Transverse colon (tissue), 4 donors: ENCODE data around the gene SELENBP1. TPM values are rescaled to one million over a fixed set of nuclear protein-coding genes. Genes with fewer than 3 reads are reported as not detected.

Experiments
- DNase-seq: peaks from one replicate; pipeline ENCODE4 v3.0.0-alpha.2; 2019
- H3K27ac ChIP-seq, 4 donors: fragments of 200-600 bp; sonication (generic); 2 replicates each; pipeline ENCODE4 v1.5.1; 2016 to 2018; ENCODE audit warnings: inconsistent platforms in 4 of 4
- H3K27me3 ChIP-seq: fragments of 200-600 bp; sonication (generic); 2 replicates; pipeline ENCODE4 v1.5.1; 2017; ENCODE audit warnings: inconsistent platforms
- H3K36me3 ChIP-seq, 4 donors: fragments of 200-600 bp; sonication (generic); 2 replicates each; pipeline ENCODE4 v1.5.1; 2017 to 2019; ENCODE audit warnings: inconsistent platforms in 4 of 4
- H3K4me1 ChIP-seq, 4 donors: fragments of 200-600 bp; sonication (generic); 2 replicates each; pipeline ENCODE4 v1.5.1; 2017 to 2020; ENCODE audit warnings: inconsistent platforms in 4 of 4
- H3K4me3 ChIP-seq, 4 donors: fragments of 200-600 bp; sonication (generic); 1 replicate in 1 of 4; 2 replicates in 3 of 4; pipeline versions ENCODE4 v1.5.1 to v1.6.1; 2017 to 2019; ENCODE audit warnings: inconsistent platforms in 4 of 4
- H3K9me3 ChIP-seq, 2 donors: fragments of 200-600 bp; sonication (generic); 2 replicates each; pipeline ENCODE4 v1.5.1; 2017 to 2019; ENCODE audit warnings: inconsistent platforms in 2 of 2
- EP300 ChIP-seq: sonication (generic); formaldehyde crosslinking; IDR thresholded peaks from one replicate; pipeline ENCODE4 v1.6.1; 2017; ENCODE audit warnings: antibody characterized with exemption, low read depth
- POLR2A ChIP-seq: fragments of 450-650 bp; IDR thresholded peaks from one replicate; pipeline ENCODE4 v1.6.1; 2016; ENCODE audit warnings: antibody characterized with exemption, mild to moderate bottlenecking, moderate library complexity
- POLR2AphosphoS5 ChIP-seq, 3 donors: sonication (generic); formaldehyde crosslinking; IDR thresholded peaks; one replicate each; pipeline ENCODE4 v1.6.1; 2016; ENCODE audit warnings: antibody characterized with exemption in 3 of 3
- WGBS, 2 donors: methylation state at CpG; one replicate each; pipeline ENCODE4 v1.1.5; 2018; ENCODE audit warnings: low coverage in 1 of 2; 5-methylcytosine and 5-hydroxymethylcytosine counted together
- in situ Hi-C, 4 donors: fragments of 200-750 bp; cut with MboI; loops; one replicate each; pipeline versions ENCODE4 v1.15.0 to v1.15.1; 2017; ENCODE audit warnings: low sequenced_read_pairs in 3 of 4, low pct_ligation_motif_present in 1 of 4, low pct_unique_long_range_greater_than_20kb in 1 of 4
- intact Hi-C: fragments of 100-400 bp; cut with DNase I; formaldehyde crosslinking; loops from one replicate; pipeline ENCODE4 v1.15.1; 2023; ENCODE audit warnings: low total_unique reads
- total RNA-seq, 4 donors: library from RNA; depleted of rRNA; stranded (reverse); fragments of >200 nt; gene quantifications; one replicate each; pipeline ENCODE4 v1.1.0, GENCODE V29; 2016
- TF ChIP-seq, protein P1 (sequence below), 5 experiments: fragments of 200-600 bp in 3 of 5; fragments of 450-650 bp in 2 of 5; sonication (generic) in 3 of 5; IDR thresholded peaks; 1 replicate in 2 of 5; 2 replicates in 3 of 5; pipeline ENCODE4 v1.5.1; 2016 to 2017; ENCODE audit warnings: antibody characterized with exemption in 5 of 5, inconsistent platforms in 3 of 5, mild to moderate bottlenecking in 2 of 5, moderate library complexity in 1 of 5

SELENBP1 gene
- total RNA-seq, 4 donors from 2014 or later = 1,079 to 3,856 (median 3,214) TPM

DNA sequence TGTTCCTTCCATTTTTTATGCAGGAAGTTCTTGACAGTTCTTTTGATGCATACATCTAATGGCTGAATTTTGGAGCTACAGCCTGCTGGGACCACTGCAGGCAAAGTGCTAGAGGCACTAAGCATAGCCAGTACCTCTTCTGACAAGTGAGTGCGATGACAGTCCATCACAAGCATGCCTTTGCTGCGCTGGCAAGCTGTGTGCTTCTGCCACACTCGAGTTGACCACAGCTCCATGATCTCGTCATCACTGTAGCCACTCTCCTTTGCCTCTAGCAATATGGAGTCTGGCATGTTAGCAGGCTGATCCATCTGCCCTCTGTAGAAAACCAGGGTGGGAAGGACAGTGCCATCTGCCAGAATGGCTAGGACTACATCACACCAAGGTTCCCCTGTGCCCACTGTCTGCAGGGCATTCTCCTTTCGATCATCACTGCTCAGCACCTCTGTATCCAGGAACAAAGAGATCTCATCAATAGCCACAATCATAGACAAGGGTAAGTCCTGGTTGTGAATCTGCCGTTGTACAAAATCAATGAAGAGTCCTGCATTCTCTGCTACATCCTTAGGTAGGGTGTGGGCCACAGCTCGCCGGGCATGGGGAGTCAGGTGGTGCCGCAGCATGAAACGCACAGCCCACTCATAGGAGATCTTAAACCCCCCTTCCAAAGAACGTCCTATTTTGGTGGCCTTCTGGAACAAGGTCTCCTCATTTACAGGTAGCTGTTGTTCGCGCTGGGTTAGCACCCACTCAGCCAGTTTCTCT is 32.9 kb upstream of the SELENBP1 start:
- Histone ChIP-seq H3K9me3 (no peaks in the 10 kb centered on the region), H3K27ac (no peak overlapping the region), H3K27me3 (no peaks in the 10 kb centered on the region), H3K36me3 (peaks cover 0 to 68% (median 29%) of the 10 kb centered on the region in 4 donors), H3K4me1 (peaks cover 3 to 7% (median 5%) of the 10 kb centered on the region in 4 donors), H3K4me3 (no peak overlapping the region)
- WGBS, 2 donors = 89% methylated on average over 13 of the region's 13 CpGs; no CpG with 5 or more reads in 1 of the 2 donors
- intact Hi-C loops (no loop called here), in situ Hi-C loops (no loop called here)
- DNase-seq = no peak
- TF ChIP-seq EP300 = no peak
- TF ChIP-seq, protein P1, sequence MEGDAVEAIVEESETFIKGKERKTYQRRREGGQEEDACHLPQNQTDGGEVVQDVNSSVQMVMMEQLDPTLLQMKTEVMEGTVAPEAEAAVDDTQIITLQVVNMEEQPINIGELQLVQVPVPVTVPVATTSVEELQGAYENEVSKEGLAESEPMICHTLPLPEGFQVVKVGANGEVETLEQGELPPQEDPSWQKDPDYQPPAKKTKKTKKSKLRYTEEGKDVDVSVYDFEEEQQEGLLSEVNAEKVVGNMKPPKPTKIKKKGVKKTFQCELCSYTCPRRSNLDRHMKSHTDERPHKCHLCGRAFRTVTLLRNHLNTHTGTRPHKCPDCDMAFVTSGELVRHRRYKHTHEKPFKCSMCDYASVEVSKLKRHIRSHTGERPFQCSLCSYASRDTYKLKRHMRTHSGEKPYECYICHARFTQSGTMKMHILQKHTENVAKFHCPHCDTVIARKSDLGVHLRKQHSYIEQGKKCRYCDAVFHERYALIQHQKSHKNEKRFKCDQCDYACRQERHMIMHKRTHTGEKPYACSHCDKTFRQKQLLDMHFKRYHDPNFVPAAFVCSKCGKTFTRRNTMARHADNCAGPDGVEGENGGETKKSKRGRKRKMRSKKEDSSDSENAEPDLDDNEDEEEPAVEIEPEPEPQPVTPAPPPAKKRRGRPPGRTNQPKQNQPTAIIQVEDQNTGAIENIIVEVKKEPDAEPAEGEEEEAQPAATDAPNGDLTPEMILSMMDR (IDR thresholded peaks at IDR 0.05) = no peak
- no peak for TF ChIP-seq POLR2A
- TF ChIP-seq POLR2AphosphoS5 (IDR thresholded peaks at IDR 0.05) = no peak

- Histone ChIP-seq H3K4me1 (peaks cover 7 to 17% (median 8%) of the 10 kb centered on the region in 4 donors), H3K27ac (no peak overlapping the region), H3K36me3 (peaks cover 0 to 50% (median 20%) of the 10 kb centered on the region in 4 donors), H3K4me3 (no peak overlapping the region), H3K9me3 (no peaks in the 10 kb centered on the region), H3K27me3 (no peaks in the 10 kb centered on the region)
- no peak for DNase-seq
- intact Hi-C loops (no loop called here), in situ Hi-C loops (no loop called here)
- no peak for TF ChIP-seq POLR2AphosphoS5 (IDR thresholded peaks at IDR 0.05)
- TF ChIP-seq EP300 = no peak
- no peak for TF ChIP-seq POLR2A
- TF ChIP-seq, protein P1 (IDR thresholded peaks at IDR 0.05) = no peak
- 83 to 91% methylated on average over 2 to 3 of the region's 3 CpGs for WGBS, 2 donors
Observed at GRCh38 chr1:151403612-151404011, 31.1 kb upstream of the SELENBP1 start.

DNA sequence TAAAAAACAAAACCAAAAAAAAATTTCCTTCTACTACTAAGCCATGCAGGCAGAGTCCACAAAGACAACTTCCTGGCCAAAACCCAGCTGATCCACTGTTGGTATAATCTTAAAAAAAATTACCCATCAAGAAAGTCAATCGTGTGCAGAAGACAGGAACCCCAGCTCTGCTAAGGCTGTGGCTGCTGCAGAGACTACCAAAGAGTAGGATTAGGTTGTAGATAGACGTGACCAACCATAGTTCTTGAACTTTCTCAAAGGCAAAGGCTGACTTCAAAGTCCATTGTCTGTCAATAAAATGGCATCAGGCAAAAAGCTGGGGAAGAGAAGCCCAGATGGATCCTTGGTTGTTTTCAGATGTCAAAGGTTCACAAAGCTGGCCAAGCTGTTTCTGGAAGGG is 30.3 kb upstream of the SELENBP1 start:
- in situ Hi-C loops = no loop called here

DNA sequence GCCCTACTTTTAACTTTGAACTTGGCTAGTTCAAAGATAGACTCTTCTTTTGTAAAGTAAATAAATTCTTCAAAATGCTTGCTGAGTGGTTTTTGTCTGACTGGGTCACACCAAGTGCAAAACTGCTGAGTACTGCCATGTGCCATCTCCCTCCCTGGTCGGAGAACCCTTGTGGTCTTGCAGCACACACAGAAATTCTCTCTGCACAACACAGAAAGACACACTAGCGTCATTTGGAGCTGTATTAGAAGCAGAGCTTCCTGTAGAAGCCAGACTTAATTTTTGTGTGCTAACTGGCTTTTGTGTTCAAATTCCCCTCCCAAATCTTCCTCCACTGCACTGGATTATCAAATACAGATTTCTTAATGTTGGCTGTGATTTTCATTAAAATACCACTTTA is 29.4 kb upstream of the SELENBP1 start:
- in situ Hi-C loops = no loop called here
- no peaks in the 10 kb centered on the region for H3K27me3 ChIP-seq
- no peak for TF ChIP-seq EP300
- no peak for TF ChIP-seq POLR2A
- TF ChIP-seq, protein P1 (IDR thresholded peaks at IDR 0.05) = no peak
- TF ChIP-seq POLR2AphosphoS5 (IDR thresholded peaks at IDR 0.05) = no peak
- H3K36me3 ChIP-seq = peaks cover 0 to 34% (median 13%) of the 10 kb centered on the region in 4 donors
- 80 to 83% methylated on average over 2 of the region's 2 CpGs for WGBS, 2 donors
- DNase-seq = no peak
- intact Hi-C loops = no loop called here
- H3K9me3 ChIP-seq = no peaks in the 10 kb centered on the region
- no peak overlapping the region for H3K4me3 ChIP-seq
- peaks cover 7 to 17% (median 8%) of the 10 kb centered on the region in 4 donors for H3K4me1 ChIP-seq
- no peak overlapping the region for H3K27ac ChIP-seq

More for the DNA sequence above, 30.3 kb upstream of the SELENBP1 start:
- Histone ChIP-seq H3K9me3 (no peaks in the 10 kb centered on the region), H3K27ac (no peak overlapping the region), H3K36me3 (peaks cover 0 to 42% (median 16%) of the 10 kb centered on the region in 4 donors), H3K4me3 (no peak overlapping the region), H3K4me1 (peaks cover 7 to 17% (median 8%) of the 10 kb centered on the region in 4 donors), H3K27me3 (no peaks in the 10 kb centered on the region)
- no peak for DNase-seq
- 57 to 63% methylated on average over 2 of the region's 2 CpGs for WGBS, 2 donors
- intact Hi-C loops = no loop called here
- TF ChIP-seq, protein P1 (IDR thresholded peaks at IDR 0.05) = no peak
- TF ChIP-seq POLR2A (no peak), EP300 (no peak), POLR2AphosphoS5 (IDR thresholded peaks at IDR 0.05) (no peak)
